Measurements from ENCODE around the gene OR12D2.
"Not testable (repeated sequence)": the region's sequence is repeated elsewhere in the genome, so short reads cannot be mapped to it uniquely, and the experiment has no call there.

OR12D2 gene

DNA sequence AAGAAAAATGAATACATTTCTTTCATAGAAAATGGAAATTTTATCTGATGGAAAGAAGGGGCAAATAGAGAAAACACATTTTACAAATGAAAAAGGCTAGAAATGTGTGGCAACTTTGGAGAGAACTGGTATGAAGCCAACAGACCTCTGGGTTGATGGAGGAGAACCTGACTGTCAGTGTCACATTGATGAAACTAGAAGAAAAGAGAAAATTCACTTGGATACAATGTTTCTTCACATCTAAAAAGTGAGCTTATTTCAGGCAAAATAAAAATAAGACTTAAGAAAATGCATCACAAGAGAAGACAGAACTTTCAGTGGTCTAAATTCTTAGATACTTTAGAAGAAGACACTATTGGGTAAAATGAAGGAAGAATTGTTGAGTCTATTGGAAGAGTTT is at the start of gene OR12D2:
TSS of gene OR12D2 (plus strand) at position 301 of the 400 bp plus-strand sequence. CDS start 1,069 bp downstream, outside the sequence.
- Histone ChIP-seq H3K4me3 (no peak within 1 kb of the TSS), H3K27ac (no peak within 1 kb of the TSS)

GRCh38 chr6:29349348-29349747 is 46.1 kb upstream of the OR12D2 start:
- H3K4me3 ChIP-seq, H3K27ac ChIP-seq: not testable (repeated sequence)

GRCh38 chr6:29354980-29355379 is 40.5 kb upstream of the OR12D2 start:
- H3K4me3 ChIP-seq, result no peak overlapping the region
- no peak overlapping the region for H3K27ac ChIP-seq

GRCh38 chr6:29355603-29356002 is 39.8 kb upstream of the OR12D2 start:
- Histone ChIP-seq H3K4me3 (no peak overlapping the region), H3K27ac (no peak overlapping the region)

GRCh38 chr6:29368765-29369164 is 26.7 kb upstream of the OR12D2 start, which contains the start of gene OR5V1:
TSS of gene OR5V1 (minus strand) at chr6:29368865. CDS start at chr6:29356195, 12,670 bp downstream.
- no peak within 1 kb of the TSS for H3K27ac ChIP-seq
- no peak within 1 kb of the TSS for H3K4me3 ChIP-seq

DNA sequence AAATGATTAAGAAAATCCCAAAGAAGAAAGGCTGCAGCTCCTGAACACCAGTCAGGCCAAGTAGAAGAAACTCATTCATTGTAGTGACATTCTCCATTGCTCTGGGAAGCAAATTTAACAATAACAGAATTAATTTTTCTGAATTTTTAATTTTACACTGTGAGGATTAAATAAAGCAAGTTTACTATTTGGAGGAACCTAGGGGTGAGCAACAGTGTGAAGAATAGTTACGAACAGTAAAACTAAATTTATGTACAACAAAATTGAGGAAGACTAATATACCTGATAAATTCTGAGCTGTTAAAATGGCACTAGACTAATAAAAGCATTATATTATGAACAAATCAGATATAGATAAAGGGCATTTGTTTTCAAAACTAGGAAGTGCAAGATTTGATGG is 20.2 kb upstream of the OR12D2 start, which contains the start of gene OR12D3:
TSS of gene OR12D3 (minus strand) at position 101 of the 400 bp plus-strand sequence. CDS start at position 97, 4 bp downstream.
- Histone ChIP-seq H3K27ac (no peak within 1 kb of the TSS), H3K4me3 (no peak within 1 kb of the TSS)

DNA sequence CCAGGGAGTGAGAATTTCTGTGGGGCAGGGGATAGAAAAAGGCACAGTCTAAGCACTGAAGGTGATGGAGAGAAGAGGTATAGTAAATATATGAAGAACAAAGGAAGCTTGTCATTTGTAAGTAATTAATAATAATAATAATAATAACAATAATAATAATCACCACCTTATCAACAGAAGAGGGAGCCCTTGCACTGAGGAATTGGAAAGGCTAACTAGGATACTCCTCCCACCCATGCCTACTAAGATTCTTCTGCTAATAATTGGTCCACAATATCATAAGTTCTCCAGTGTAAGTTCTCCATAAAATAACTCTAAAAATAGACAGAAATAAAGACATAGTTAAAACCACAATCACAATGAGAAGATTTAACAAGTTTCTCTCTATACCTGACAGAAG is 19.4 kb upstream of the OR12D2 start:
- Histone ChIP-seq H3K27ac (no peak overlapping the region), H3K4me3 (no peak overlapping the region)

- H3K4me3 ChIP-seq, result no peak overlapping the region
- H3K27ac ChIP-seq, result no peak overlapping the region
Observed at GRCh38 chr6:29388533-29388932, 6.9 kb upstream of the OR12D2 start.

GRCh38 chr6:29399525-29399924 is 4.1 kb downstream of the OR12D2 start:
- Histone ChIP-seq H3K4me3 (no peak overlapping the region), H3K27ac (no peak overlapping the region)

DNA sequence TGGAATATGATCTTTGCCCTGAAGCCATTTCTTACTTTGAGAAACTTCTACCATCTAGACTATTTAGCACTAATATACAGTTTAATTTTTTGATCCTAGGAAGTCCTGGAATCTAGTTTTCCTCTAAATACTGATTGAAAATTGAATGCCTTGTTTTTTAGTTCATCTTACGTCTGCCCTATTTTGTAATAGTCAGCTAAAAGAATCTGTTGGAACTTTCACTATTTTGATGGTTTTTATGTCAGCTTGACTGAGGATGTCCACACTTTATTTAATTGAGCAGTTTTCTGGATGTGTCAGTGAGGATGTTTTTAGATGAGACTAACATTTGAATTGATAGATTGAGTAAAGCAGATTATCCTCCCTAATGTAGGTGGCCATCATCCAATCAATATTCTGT is 8.4 kb downstream of the OR12D2 start:
- H3K4me3 ChIP-seq, result no peak overlapping the region

DNA sequence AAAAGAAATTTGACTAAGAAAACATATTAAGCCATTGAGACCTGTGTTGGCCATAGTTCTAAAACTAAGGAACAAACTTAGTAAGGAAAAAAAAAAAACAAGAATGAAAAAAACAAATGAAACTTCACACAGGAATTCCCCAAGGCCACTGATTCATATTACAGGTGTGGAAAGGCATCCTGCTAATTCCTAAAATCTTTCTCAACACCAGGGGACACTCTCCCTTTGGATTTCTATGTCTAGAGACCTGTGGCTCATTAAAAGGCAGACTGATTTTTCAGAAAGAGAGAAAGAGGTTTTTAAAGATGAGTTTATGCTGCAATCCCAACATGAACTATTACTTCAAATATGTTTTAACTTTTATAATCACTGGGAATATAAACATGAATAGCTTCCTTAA is 19.2 kb downstream of the OR12D2 start, which contains the start of gene OR12D1:
TSS of gene OR12D1 (plus strand) at position 341 of the 400 bp plus-strand sequence.
- H3K4me3 ChIP-seq, result no peak within 1 kb of the TSS
- no peak within 1 kb of the TSS for H3K27ac ChIP-seq

More for the DNA sequence above, 8.4 kb downstream of the OR12D2 start:
- no peak overlapping the region for H3K27ac ChIP-seq

DNA sequence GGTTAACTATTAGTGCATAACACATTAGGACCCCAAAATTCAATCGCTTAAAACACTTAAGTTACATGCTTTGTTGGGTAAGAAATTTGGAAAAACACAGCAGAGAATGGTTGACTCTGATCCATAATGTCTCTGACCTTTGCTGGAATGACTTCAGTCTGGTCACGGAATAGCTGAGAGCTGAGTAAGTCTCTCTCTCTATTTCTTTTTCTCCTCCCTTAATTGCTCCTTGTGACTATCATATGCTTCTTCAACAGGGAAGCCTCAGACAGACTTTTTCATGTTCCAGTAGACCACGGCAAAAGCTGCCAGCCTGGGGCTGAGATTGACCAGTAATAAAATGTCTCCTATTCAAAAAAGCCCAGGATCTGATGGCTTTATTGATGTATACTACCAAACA is 24.1 kb downstream of the OR12D2 start:
- Histone ChIP-seq H3K27ac (no peak overlapping the region), H3K4me3 (no peak overlapping the region)

- Histone ChIP-seq H3K27ac (no peak overlapping the region), H3K4me3 (no peak overlapping the region)
Observed at GRCh38 chr6:29424168-29424567, 28.7 kb downstream of the OR12D2 start.

- Histone ChIP-seq H3K27ac (no peak overlapping the region), H3K4me3 (no peak overlapping the region)
Observed at GRCh38 chr6:29424575-29424974, 29.1 kb downstream of the OR12D2 start.

- Histone ChIP-seq H3K27ac (no peak overlapping the region), H3K4me3 (no peak overlapping the region)
Observed at GRCh38 chr6:29425075-29425474, 29.6 kb downstream of the OR12D2 start.

DNA sequence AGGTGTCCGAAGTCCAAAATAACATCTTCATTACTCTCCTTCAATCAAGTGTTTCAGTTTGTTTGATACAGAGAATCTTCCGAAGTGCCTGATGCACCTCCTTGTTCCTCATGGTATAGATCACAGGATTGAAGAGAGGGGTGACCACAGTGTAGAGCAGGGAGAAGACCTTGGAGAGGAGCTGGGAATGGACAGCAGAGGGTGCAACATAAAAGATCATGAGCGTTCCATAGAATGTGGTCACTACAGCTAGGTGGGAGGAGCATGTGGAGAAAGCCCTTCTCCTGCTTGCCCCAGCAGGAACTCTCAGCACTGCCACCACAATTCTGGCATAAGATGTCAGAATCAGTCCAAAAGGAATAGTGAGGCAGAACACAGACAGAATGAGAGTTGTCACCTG is 31.2 kb downstream of the OR12D2 start:
- H3K27ac ChIP-seq, result no peak overlapping the region
- no peak overlapping the region for H3K4me3 ChIP-seq

DNA sequence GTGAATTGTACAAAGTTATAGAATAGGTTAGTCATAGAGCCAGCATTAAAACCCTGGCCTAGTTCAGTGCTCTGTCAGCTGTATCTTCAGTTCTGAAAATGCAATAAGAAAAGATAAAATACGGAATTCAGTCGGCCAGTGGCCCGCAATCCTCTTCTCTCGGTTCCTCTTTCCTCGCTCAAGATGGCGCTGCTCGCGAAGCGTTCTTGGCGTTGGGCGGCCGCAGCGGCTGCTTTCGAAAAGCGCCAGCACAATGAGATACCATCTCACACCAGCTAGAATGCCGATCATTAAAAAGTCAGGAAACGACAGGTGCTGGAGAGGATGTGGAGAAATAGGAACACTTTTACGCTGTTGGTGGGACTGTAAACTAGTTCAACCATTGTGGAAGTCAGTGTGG is 41.3 kb downstream of the OR12D2 start:
- not testable (repeated sequence) for H3K4me3 ChIP-seq, H3K27ac ChIP-seq

GRCh38 chr6:29439006-29439405 is 43.6 kb downstream of the OR12D2 start, which contains the start of gene OR10C1:
TSS of gene OR10C1 (plus strand) at chr6:29439306. CDS start at chr6:29440016, 710 bp downstream.
- H3K27ac ChIP-seq, result no peak within 1 kb of the TSS
- H3K4me3 ChIP-seq, result no peak within 1 kb of the TSS

- H3K27ac ChIP-seq, result no peak overlapping the region
Observed at GRCh38 chr6:29442719-29443118, 47.3 kb downstream of the OR12D2 start.

DNA sequence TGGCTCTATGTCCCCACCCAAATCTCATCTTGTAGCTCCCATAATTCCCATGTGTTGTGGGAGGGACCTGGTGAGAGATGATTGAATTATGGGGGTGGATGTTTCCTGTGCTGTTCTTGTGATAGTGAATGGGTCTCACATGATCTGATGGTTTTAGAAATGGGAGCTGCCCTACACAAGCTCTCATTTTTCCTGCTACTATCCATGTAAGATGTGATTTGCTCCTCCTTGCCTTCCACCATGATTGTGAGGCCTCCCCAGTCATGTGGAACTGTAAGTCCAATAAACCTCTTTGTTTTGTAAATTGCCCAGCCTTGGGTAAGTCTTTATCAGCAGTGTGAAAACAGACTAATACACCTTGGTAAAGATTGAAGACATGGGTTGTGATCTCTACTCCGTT is 48.6 kb downstream of the OR12D2 start:
- H3K4me3 ChIP-seq, H3K27ac ChIP-seq: not testable (repeated sequence)

More at GRCh38 chr6:29442719-29443118, 47.3 kb downstream of the OR12D2 start:
- no peak overlapping the region for H3K4me3 ChIP-seq
